Skeletal muscle satellite cell (primary cell): ENCODE measurements around the gene ADGRV1.
"Not testable (repeated sequence)": the region's sequence is repeated elsewhere in the genome, so short reads cannot be mapped to it uniquely, and the experiment has no call there.

Experiments
- H3K27me3 ChIP-seq: 2 replicates; pipeline ENCODE4 v1.7.0; 2013; ENCODE audit warnings: low read length; ENCODE audit not compliant: control insufficient read depth, insufficient read depth
- H3K36me3 ChIP-seq: 2 replicates; pipeline ENCODE4 v1.7.0; 2013; ENCODE audit warnings: mild to moderate bottlenecking, control low read depth, low read length; ENCODE audit not compliant: insufficient read depth
- H3K4me1 ChIP-seq: 2 replicates; pipeline ENCODE4 v1.7.0; 2013; ENCODE audit warnings: low read length; ENCODE audit not compliant: control insufficient read depth, insufficient read depth
- H3K4me2 ChIP-seq: 2 replicates; pipeline ENCODE4 v1.7.0; 2013; ENCODE audit warnings: mild to moderate bottlenecking, low read length
- H3K4me3 ChIP-seq: 2 replicates; pipeline ENCODE4 v1.7.0; 2013; ENCODE audit warnings: low read length
- H3K9ac ChIP-seq: 2 replicates; pipeline ENCODE4 v1.7.0; 2013; ENCODE audit warnings: mild to moderate bottlenecking, low read depth, low read length, moderate library complexity
- H3K9me3 ChIP-seq: replicated peaks from 2 replicates; pipeline ENCODE4 v1.7.0; 2013; ENCODE audit warnings: mild to moderate bottlenecking, control low read depth, low read length

The ADGRV1 gene

DNA sequence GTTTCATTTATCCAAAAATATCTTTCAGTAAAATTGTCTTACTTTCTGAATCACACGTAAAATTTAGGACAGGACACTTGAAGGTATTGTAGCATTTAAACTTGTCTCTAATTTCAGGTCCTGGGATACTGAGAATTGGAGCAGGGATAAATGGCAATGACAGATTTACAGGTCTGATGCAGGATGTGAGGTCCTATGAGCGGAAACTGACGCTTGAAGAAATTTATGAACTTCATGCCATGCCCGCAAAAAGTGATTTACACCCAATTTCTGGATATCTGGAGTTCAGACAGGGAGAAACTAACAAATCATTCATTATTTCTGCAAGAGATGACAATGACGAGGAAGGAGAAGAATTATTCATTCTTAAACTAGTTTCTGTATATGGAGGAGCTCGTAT lies 99.2 kb downstream of the ADGRV1 start:
- H3K36me3 ChIP-seq, result no peaks in the 10 kb centered on the region

DNA sequence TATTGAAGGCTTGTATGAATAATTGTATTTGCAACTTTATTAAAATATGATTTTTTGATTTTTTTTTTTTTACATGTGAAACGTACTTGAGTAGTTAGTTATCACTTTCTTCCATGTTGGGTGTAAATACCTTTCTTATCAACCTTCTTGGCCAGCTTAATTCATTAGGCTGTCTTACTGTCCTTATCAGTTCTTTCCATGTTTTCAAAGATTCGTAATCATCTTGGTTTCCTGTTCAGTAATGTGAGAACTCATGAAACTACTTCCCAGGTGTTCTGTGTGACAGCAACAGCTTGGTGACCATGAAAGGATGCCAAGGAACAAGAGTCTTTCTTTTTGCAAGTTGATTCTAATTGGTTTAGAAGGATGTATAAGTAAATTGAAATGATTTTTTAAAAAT lies 100.0 kb downstream of the ADGRV1 start:
- no peaks in the 10 kb centered on the region for H3K9me3 ChIP-seq
- no peak overlapping the region for H3K4me2 ChIP-seq
- no peaks in the 10 kb centered on the region for H3K36me3 ChIP-seq
- no peak overlapping the region for H3K4me3 ChIP-seq
- no peaks in the 10 kb centered on the region for H3K27me3 ChIP-seq
- no peak overlapping the region for H3K9ac ChIP-seq
- no peaks in the 10 kb centered on the region for H3K4me1 ChIP-seq

More for the DNA sequence above, 99.2 kb downstream of the ADGRV1 start:
- no peaks in the 10 kb centered on the region for H3K4me1 ChIP-seq
- no peaks in the 10 kb centered on the region for H3K27me3 ChIP-seq
- no peak overlapping the region for H3K4me2 ChIP-seq
- H3K9ac ChIP-seq, result no peak overlapping the region
- H3K4me3 ChIP-seq, result no peak overlapping the region
- H3K9me3 ChIP-seq, result no peaks in the 10 kb centered on the region

DNA sequence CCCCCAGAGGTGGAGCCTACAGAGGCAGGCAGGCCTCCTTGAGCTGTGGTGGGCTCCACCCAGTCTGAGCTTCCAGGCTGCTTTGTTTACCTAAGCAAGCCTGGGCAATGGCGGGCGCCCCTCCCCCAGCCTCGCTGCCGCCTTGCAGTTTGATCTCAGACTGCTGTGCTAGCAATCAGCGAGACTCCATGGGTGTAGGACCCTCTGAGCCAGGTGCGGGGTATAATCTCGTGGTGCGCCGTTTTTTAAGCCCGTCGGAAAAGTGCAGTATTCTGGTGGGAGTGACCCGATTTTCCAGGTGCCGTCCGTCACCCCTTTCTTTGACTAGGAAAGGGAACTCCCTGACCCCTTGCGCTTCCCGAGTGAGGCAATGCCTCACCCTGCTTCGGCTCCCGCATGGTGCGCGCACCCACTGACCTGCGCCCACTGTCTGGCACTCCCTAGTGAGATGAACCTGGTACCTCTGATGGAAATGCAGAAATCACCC lies 109.5 kb downstream of the ADGRV1 start:
- not testable (repeated sequence) for H3K4me2 ChIP-seq, H3K27me3 ChIP-seq, H3K9me3 ChIP-seq

DNA sequence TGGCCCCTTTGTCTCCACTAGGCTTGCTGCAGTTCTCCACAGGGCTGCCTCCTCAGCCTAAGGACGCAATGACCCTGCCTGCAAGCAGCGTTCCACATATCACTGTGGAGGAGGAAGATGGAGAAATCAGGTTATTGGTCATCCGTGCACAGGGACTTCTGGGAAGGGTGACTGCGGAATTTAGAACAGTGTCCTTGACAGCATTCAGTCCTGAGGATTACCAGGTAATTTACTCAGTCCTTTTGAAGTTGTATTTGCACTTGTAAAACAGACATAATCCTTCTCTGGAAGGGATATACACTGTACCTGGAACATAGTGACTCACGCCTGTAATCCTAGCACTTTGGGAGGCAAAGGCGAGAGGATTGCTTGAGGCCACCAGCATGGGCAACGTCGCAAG lies 116.6 kb downstream of the ADGRV1 start:
- Histone ChIP-seq H3K9me3 (no peaks in the 10 kb centered on the region), H3K9ac (no peak overlapping the region), H3K4me1 (no peaks in the 10 kb centered on the region), H3K4me3 (no peak overlapping the region), H3K27me3 (peaks cover 3% of the 10 kb centered on the region), H3K4me2 (no peak overlapping the region), H3K36me3 (no peaks in the 10 kb centered on the region)

More for the DNA sequence above, 109.5 kb downstream of the ADGRV1 start:
- not testable (repeated sequence) for H3K4me1 ChIP-seq, H3K4me3 ChIP-seq, H3K36me3 ChIP-seq, H3K9ac ChIP-seq

DNA sequence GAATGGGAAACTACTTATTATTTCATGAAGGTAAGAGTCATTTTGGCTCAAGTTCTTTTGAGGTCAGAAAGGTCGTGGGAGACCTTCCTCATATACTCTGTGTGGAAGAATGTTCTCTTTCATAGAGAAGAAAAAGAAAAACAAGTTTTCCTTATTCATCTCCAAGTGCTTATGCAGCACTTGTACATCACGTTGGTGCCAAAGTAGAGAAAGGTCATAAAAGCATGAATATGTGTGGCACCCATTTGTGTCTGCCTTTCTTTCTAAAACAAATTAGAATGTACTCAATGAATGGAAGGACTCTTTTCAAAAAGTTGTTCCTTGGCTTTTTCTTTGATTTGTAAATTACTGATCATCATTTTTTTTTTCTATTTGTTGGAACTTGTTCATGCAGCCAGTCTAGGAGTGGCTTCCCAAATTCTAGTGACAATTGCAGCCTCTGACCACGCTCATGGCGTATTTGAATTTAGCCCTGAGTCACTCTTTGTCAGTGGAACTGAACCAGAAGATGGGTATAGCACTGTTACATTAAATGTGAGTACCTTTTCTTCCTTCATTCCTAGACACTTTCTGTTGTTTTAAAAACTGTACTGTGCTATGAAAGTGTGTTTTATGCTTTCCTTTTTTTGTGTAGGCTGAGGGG lies 122.4 kb downstream of the ADGRV1 start:
- no peak overlapping the region for H3K9ac ChIP-seq
- H3K4me3 ChIP-seq, result no peak overlapping the region

DNA sequence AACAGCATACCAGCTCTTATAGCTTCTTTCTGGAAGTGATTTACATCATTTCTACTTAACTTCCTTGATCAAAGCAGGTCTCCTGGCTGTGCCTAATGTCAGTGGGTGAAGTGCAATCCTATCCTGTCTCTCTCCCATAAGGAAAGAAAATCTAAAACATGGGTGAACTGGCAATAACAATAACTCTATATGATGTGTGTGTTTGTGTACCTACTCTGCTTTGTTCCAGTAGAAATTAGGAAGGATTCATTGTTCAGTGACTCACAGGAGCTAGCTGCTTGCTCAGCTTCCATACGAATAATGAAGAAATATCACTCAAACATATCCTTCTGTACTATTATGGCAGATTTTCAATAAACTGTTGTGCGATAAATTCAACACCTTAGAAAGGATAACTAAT lies 123.7 kb downstream of the ADGRV1 start:
- Histone ChIP-seq H3K9me3 (no peaks in the 10 kb centered on the region), H3K4me3 (no peak overlapping the region), H3K9ac (no peak overlapping the region), H3K4me1 (no peaks in the 10 kb centered on the region), H3K4me2 (no peak overlapping the region), H3K36me3 (no peaks in the 10 kb centered on the region), H3K27me3 (no peaks in the 10 kb centered on the region)

More for the DNA sequence above, 122.4 kb downstream of the ADGRV1 start:
- no peaks in the 10 kb centered on the region for H3K4me1 ChIP-seq
- H3K9me3 ChIP-seq, result no peaks in the 10 kb centered on the region
- H3K4me2 ChIP-seq, result no peak overlapping the region
- no peaks in the 10 kb centered on the region for H3K27me3 ChIP-seq
- no peaks in the 10 kb centered on the region for H3K36me3 ChIP-seq

DNA sequence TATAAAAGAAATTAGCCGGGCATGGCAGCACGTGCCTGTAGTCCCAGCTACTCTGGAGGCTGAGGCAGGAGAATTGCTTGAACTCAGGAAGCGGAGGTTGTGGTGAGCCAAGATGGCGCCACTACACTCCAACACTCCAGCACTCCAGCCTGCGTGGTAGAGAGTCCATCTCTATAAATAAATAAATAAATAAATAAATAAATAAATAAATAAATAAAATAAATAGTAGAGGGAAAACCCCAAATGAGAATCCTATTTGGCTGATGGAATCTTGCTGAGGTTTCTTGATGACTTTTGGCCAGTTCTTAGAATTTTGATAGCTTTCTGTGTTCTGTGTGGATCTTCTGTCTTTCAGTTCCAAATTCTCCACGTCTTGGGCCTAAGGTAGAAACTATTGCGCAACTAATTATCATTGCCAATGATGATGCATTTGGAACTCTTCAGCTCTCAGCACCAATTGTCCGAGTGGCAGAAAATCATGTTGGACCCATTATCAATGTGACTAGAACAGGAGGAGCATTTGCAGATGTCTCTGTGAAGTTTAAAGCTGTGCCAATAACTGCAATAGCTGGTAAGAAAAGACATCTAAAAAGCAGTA lies 126.9 kb downstream of the ADGRV1 start:
- Histone ChIP-seq H3K4me1 (no peaks in the 10 kb centered on the region), H3K4me3 (no peak overlapping the region), H3K9me3 (no peaks in the 10 kb centered on the region), H3K9ac (no peak overlapping the region), H3K36me3 (no peaks in the 10 kb centered on the region), H3K27me3 (no peaks in the 10 kb centered on the region), H3K4me2 (no peak overlapping the region)

DNA sequence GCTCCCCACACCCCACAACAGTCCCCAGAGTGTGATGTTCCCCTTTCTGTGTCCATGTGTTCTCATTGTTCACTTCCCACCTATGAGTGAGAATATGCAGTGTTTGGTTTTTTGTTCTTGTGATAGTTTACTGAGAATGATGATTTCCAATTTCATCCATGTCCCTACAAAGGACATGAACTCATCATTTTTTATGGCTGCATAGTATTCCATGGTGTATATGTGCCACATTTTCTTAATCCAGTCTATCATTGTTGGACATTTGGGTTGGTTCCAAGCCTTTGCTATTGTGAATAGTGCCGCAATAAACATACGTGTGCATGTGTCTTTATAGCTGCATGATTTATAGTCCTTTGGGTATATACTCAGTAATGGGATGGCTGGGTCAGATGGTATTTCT lies 127.8 kb downstream of the ADGRV1 start:
- H3K4me1 ChIP-seq, result not testable (repeated sequence)

DNA sequence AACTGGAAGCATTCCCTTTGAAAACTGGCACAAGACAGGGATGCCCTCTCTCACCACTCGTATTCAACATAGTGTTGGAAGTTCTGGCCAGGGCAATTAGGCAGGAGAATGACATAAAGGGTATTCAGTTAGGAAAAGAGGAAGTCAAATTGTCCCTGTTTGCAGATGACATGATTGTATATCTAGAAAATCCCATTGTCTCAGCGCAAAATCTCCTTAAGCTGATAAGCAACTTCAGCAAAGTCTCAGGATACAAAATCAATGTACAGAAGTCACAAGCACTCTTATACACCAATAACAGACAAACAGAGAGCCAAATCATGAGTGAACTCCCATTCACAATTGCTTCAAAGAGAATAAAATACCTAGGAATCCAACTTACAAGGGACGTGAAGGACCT lies 128.9 kb downstream of the ADGRV1 start:
- not testable (repeated sequence) for H3K9ac ChIP-seq, H3K9me3 ChIP-seq, H3K4me3 ChIP-seq, H3K4me1 ChIP-seq, H3K4me2 ChIP-seq, H3K36me3 ChIP-seq, H3K27me3 ChIP-seq

More for the DNA sequence above, 127.8 kb downstream of the ADGRV1 start:
- not testable (repeated sequence) for H3K9me3 ChIP-seq, H3K27me3 ChIP-seq, H3K36me3 ChIP-seq, H3K4me3 ChIP-seq, H3K9ac ChIP-seq, H3K4me2 ChIP-seq

DNA sequence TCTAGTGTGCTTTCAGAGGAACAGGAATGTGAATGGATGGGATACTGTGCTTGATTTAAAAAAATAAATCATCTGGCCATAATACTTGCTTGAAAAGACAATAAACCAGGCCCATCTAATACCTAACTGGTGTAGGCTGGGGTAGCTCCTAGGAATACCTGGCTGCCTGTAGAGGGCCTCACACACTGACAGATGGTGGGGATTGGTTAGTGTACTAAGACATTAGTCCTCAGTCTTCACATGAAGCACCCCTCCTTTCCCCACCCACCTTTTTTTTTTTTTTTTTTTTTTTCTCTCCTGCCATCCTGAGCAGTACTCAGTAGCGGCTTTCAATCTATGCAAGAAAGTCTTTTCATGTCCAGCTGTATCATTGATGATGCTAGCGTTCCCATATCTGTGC lies 130.5 kb downstream of the ADGRV1 start:
- Histone ChIP-seq H3K4me3 (no peak overlapping the region), H3K4me1 (no peaks in the 10 kb centered on the region), H3K27me3 (peaks cover 2% of the 10 kb centered on the region), H3K9me3 (no peaks in the 10 kb centered on the region), H3K9ac (no peak overlapping the region), H3K36me3 (no peaks in the 10 kb centered on the region), H3K4me2 (no peak overlapping the region)

DNA sequence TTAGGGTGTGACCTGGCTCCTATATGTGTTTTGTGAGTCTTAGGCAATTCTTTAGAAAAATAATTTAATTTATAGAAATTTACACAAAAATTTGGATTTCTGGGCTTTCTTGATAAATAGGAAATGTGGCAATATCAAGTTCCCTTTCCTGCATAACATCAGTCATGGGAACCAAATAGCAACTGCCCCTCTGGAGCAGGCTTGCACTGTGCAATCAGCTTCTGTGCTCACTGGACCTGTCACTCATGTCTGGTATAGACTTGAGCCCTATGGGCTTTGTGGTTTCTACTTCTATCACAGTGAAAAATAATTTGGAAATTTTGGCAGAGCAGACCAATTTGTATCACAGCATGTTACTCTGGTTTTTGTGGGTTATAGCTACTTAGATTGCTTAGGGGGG lies 131.7 kb downstream of the ADGRV1 start:
- H3K9ac ChIP-seq, result no peak overlapping the region
- no peak overlapping the region for H3K4me2 ChIP-seq
- peaks cover 2% of the 10 kb centered on the region for H3K27me3 ChIP-seq
- no peaks in the 10 kb centered on the region for H3K4me1 ChIP-seq
- no peak overlapping the region for H3K4me3 ChIP-seq
- H3K9me3 ChIP-seq, result no peaks in the 10 kb centered on the region
- no peaks in the 10 kb centered on the region for H3K36me3 ChIP-seq

DNA sequence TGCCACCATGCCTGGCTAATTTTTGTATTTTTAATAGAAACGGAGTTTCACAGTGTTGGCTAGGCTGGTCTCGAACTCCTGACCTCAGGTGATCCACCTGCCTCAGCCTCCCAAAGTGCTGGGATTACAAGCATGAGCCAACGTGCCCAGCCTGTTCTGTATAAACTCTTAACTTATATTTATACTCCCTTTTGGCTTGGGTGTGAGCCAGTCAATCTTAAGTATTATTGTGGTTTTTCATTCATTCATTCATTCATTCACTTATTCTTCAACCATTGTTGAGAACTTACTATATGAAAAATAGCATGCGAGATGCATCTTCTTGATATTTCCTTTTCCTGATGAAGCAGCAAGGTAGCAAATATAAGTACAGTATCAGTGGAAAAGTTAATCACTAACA lies 132.9 kb downstream of the ADGRV1 start:
- no peaks in the 10 kb centered on the region for H3K36me3 ChIP-seq

More for the DNA sequence above, 132.9 kb downstream of the ADGRV1 start:
- Histone ChIP-seq H3K9me3 (no peaks in the 10 kb centered on the region), H3K4me3 (no peak overlapping the region), H3K27me3 (peaks cover 6% of the 10 kb centered on the region), H3K4me1 (no peaks in the 10 kb centered on the region), H3K4me2 (no peak overlapping the region), H3K9ac (no peak overlapping the region)
